Renal cortical epithelial cell (primary cell): Measurements from ENCODE around the gene ANO10. TPM values are rescaled to one million over a fixed set of nuclear protein-coding genes. Genes with fewer than 3 reads are reported as not detected.
"Not testable (repeated sequence)": the region's sequence is repeated elsewhere in the genome, so short reads cannot be mapped to it uniquely, and the experiment has no call there.

Experiments used
- DNase-seq: peaks from one replicate; pipeline ENCODE4 v3.0.0-alpha.2; 2011; ENCODE audit warnings: low read depth
- total RNA-seq: library from RNA; depleted of rRNA; stranded (reverse); fragments of >200 nt; gene quantifications from 2 replicates; pipeline ENCODE4 v1.2.3, GENCODE V29; 2014

The ANO10 gene
- total RNA-seq, 1 donor from 2014 or later: 78.2 TPM

GRCh38 chr3:43521941-43522340 lies 99.9 kb downstream of the ANO10 start:
- DNase-seq: no peak

DNA sequence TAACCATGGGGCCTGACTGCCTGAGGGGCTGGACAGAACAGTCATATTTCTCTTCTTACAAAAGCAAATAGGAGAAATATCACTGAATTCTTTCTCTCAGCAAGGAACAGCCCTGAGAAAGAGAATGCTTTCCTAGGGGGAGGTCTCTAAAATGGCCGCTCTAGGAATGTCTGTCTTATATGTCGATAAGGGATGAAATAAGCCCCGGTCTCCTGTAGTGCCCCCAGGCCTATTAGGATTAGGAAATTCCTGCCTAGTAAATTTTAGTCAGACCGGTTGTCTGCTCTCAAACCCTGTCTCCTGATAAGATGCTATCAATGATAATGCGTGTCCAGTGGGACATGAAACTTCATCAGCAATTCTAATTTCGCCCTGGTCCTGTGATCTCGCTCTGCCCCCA lies 103.3 kb downstream of the ANO10 start:
- not testable (repeated sequence) for DNase-seq

DNA sequence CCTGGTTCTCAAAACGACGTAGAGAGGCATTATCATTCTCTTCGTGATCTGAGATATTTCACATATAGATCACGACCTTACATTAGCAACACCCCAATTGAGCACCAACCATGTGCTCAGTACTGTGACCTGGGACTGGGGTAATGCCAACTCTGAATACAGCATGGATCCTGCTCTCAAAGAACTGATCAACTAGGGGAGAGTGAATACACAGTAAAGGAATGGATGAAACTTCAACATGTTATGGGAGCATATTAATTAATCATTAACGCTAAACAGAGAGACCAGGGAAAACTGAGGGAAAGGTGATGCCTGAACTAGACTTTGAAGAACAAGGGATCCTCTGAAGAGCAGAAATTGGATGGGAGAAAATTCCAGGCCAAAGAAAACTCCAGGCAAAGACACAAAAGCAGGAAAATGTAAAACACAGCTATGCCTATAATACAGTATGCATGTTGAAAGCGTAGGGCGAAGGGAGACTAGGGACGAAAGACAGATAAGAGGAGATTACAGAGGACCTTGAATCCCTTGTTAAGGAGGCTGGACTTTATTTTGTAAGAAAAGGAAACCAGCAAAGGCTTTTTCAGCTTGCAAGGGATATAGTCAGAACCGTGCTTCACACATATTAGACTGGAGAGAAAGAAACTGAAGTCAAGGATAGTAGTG lies 105.7 kb downstream of the ANO10 start:
- no peak for DNase-seq

DNA sequence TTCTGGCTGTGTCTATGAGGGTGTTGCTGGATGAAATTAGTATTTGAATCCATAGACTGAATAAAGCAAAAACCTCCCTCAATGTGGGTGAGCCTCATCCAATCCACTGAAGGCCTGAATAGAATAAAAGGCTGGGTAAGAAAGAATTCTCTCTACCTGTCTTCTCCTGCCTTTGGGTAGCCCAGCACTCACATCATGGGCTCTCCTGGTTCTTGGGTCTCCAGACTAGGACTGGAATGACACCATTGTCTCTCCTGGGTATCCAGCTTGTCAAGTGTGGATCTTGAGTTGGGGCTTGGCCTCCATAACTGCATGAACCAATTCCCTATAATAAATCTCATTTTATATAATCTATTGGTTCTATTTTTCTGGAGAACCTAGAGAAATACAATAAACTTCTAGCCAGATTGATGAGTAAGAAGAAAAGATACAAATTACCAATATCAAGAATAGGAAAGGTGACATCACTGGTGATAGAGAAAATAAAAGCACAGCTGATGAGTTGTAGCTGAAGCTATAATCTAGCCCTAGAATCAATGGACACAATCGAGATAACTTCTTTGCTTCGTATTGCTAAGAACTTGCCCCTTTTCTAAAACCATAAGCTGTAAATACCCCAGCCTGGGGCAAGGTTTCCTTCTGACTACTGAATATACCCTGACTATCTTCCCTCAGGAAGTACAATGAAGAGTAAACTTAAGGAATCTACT lies 106.4 kb downstream of the ANO10 start:
- DNase-seq: no peak

DNA sequence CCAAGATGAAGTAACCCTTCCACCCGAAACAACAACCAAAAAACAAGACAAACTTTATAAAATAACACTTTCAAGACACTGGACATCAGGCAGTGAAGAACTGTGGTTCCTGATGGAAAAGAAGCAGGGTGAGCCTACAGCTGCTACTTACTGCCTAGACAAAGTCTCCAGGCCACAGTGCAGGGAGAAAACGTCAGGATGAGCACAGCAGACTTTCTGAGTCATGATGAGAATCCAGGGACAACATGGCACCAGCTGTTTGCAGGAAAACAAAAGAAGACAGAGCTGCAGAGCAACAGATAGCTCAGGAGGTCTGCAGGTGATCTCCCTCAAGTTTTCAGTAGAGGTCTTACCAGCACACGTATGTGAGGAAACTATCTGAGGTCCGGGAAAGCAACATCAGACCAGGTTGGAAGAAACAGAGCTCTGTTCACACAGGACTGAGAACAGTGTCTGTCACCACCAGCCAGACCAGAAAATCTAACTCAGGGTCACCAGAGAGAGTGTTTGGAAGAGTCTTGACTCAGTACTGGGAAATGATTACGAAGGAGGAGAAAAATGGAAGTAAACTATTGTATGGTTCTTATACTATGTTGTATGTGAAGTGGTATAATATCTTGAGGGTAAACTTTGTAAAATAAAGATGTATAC lies 108.9 kb downstream of the ANO10 start:
- DNase-seq: no peak

GRCh38 chr3:43506644-43507043 lies 115.2 kb downstream of the ANO10 start:
- no peak for DNase-seq

- peak; percentile 44 for DNase-seq
These were observed 116.5 kb downstream of the ANO10 start for GRCh38 chr3:43505351-43505750.

GRCh38 chr3:43503067-43503728 lies 118.6 kb downstream of the ANO10 start:
- peak; percentile 56 for DNase-seq

DNA sequence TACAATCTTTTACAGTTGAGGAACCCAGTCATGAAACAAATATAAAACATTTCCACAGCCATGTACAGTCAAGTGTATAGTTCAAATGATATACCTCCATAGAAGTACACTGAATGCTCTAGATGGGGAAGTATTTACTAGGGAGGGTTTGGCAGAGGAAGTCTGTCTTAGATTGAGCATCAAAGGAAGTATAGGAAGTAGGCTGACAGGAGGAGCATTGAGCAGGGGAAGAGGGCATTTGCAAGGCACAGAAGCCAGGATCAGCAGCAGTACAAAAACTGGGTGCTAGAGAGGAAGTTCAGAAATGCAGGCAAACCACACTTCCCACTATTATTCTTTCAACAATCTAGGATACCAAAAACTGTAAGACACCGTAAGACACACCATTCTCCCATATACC lies 122.6 kb downstream of the ANO10 start:
- DNase-seq: no peak

- DNase-seq: peak; percentile 70
These were observed 123.9 kb downstream of the ANO10 start for GRCh38 chr3:43497905-43498365.

DNA sequence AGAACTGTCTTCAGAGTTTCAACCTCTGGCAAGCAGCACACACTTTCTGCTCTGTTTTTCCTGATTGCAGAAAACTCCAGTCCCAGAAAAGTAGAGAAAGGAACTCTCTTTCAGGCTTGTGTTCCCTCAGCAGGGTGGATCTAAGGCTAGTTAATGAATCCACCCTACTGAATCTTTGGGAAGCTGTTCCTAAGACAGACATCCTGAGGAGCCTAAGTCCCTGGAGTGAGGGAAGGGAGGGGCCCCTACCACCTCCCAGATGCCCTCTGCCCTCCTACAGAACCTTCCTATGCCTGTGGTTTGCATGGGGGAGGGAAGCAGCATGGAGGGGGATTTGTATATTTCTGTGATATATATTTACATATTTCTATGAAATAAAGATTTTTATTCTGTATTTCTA lies 124.4 kb downstream of the ANO10 start:
- no peak for DNase-seq

- DNase-seq: peak; percentile 34
These were observed 125.0 kb downstream of the ANO10 start for GRCh38 chr3:43496740-43497375.

- not testable (repeated sequence) for DNase-seq
These were observed 128.9 kb downstream of the ANO10 start for GRCh38 chr3:43492932-43493331.

GRCh38 chr3:43491807-43492206 lies 130.0 kb downstream of the ANO10 start:
- not testable (repeated sequence) for DNase-seq

DNA sequence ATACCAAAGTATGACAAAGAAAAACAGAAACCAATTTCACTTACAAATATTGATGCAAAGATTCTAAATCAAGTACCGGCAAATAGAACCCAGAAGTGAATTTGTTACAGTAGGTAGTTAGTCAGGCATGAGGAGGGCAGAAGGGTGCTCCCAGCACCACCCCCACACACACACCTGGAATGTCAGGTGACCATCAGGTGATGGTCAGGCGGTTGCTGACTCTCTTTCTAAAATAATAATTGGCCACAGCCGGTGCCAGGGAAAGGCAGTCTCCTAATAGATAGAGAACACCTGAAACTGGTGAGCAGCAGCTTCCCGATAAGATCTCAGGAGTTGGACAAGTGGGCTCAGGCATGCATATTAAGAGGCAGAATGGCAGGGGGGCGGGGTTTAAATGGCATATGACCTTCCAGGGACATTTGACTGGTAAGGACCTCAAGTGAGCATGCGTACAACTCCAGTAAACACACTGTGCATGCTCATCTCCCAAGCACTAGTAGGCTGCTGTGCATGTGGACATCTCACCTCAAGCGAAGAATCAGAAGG lies 131.1 kb downstream of the ANO10 start:
- peak; percentile 28 for DNase-seq

DNA sequence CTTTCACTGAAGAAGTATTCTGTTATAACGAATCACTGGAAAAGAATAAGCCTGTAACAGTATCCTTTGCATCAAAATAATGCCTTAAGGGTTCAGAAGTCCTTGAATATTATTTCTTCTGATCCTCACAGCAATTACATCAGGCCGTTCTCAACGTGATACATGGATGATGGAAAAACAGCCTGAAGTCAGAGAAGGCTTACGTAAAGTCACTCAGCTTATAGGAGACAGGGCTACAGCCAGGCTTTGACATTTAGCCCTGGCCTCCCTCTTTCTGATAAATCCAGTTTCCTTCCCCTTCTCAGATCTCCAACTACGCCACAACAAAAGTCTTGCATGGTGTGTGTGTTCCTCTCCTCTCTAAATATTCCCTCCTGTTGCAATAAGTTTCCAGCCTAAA lies 131.9 kb downstream of the ANO10 start:
- no peak for DNase-seq

GRCh38 chr3:43485931-43486330 lies 135.9 kb downstream of the ANO10 start:
- no peak for DNase-seq

DNA sequence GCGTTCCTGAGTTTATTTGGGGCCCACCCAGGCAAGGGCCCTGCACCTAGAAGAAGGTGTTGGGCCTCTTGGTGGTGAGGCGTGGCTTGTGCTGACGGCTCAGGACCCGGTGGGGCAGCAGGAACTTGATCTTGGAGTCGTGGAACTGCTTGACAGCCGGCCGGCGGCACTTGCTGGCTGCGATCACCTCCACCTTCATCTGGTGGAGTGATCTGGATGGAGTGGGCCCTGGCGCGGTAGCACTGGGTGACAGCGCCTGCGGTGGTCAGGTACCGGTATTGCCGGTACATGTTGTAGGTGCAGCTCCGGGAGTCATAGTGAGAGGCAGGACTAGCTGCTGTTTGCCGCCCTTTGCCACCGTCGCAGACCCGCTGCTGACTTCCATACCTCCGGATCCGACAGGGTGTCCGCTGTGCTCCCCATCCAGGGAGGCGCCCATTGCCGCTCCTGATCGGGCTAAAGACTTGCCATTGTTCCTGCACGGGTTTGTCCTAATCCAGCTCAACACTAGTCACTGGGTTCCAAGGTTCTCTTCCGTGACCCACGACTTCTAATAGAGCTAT lies 136.8 kb downstream of the ANO10 start:
- no peak for DNase-seq

GRCh38 chr3:43481375-43481774 lies 140.4 kb downstream of the ANO10 start:
- DNase-seq: no peak

DNA sequence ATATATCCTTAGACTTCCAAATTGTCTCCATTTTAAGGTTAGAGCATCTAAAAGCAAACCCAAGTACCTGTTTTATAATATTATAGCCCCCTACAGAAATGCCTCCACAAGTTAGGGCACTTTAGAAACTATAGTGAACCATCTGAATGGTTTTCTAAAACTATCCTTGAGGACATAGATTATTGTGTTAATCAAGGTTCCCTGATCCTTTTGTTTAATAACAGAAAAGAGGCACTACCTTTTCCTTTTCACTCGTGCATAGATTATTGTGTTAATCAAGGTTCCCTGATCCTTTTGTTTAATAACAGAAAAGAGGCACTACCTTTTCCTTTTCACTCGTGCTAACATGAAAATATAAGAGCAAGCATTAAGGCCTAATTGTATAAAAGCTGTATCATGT lies 143.0 kb downstream of the ANO10 start:
- not testable (repeated sequence) for DNase-seq

DNA sequence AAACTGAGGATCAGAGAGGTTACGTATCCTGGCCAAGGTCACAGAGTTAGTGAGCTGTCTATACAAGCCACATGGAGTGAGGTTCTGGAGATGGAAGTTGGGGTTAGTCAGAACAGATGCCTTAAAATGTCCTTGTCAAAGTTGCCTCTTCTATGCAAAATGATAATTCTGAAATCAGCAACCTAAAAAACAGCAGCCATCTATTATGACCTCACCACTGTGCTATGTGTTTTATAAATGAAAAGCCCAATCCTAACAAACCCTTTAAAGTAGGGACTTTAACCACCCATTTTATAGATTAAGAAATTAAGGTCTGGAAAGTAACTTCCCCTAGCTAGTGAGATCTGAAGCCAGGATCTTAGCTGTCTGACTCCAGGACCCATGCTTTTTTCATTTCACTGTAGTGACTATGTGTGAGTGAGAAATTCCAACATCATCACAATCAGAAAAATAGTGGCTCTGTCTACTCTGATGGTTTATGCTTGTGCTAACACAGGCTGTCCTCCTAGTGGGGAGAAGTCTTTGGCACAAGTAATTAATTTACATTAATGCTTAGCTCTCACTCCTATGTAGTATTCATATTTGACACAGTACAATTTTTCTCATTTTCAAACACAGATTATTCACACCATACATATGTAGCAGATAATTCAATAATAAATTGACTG lies 143.6 kb downstream of the ANO10 start:
- no peak for DNase-seq
